MCF 10A (cell line): ENCODE results near the gene N4BP2L2. TPM values are rescaled to one million over a fixed set of nuclear protein-coding genes. Genes with fewer than 3 reads are reported as not detected.
"Not testable (repeated sequence)": the region's sequence is repeated elsewhere in the genome, so short reads cannot be mapped to it uniquely, and the experiment has no call there.

ENCODE experiments used
- BruUV-seq: library from RNA; stranded (reverse); fragments of 400-500 nt; replicated peaks from 2 replicates; lab custom pipeline; 2021; lab: Mats Ljungman, UMichigan
- CTCF ChIA-PET: fragments of 300-600 bp; sonication (Branson Sonifier 250); formaldehyde crosslinking; extraction: SDS; loops from one replicate; lab custom pipeline; 2021; ENCODE audit warnings: antibody characterized with exemption, inconsistent platforms; lab: Yijun Ruan, JAX
- POLR2A ChIA-PET: fragments of 300-600, 350-650 bp; sonication (Branson Sonifier 250); formaldehyde crosslinking; extraction: SDS; loops from one replicate; lab custom pipeline; 2020; ENCODE audit warnings: antibody characterized with exemption, inconsistent platforms; lab: Yijun Ruan, JAX
- DNase-seq: peaks from one replicate; pipeline ENCODE4 v3.0.0-alpha.2; 2018; ENCODE audit not compliant: unreplicated experiment
- H3K27ac Mint-ChIP-seq: one replicate; pipeline ENCODE4 v1.8.0; 2022; ENCODE audit warnings: mild to moderate bottlenecking, low read depth, mixed read lengths; ENCODE audit not compliant: unreplicated experiment
- H3K27me3 Mint-ChIP-seq: one replicate; pipeline ENCODE4 v1.8.0; 2022; ENCODE audit warnings: mixed read lengths; ENCODE audit not compliant: insufficient read depth, unreplicated experiment
- H3K36me3 Mint-ChIP-seq: one replicate; pipeline ENCODE4 v1.8.0; 2022; ENCODE audit warnings: mild to moderate bottlenecking, moderate library complexity, mixed read lengths; ENCODE audit not compliant: insufficient read depth, unreplicated experiment
- H3K4me1 Mint-ChIP-seq: one replicate; pipeline ENCODE4 v1.8.0; 2022; ENCODE audit warnings: mixed read lengths; ENCODE audit not compliant: insufficient read depth, unreplicated experiment
- H3K4me3 Mint-ChIP-seq: one replicate; pipeline ENCODE4 v1.8.0; 2022; ENCODE audit warnings: mild to moderate bottlenecking, moderate library complexity, mixed read lengths; ENCODE audit not compliant: unreplicated experiment
- H3K9me3 Mint-ChIP-seq: one replicate; pipeline ENCODE4 v1.8.0; 2022; ENCODE audit warnings: mixed read lengths; ENCODE audit not compliant: unreplicated experiment
- intact Hi-C: fragments of 100-400 bp; cut with micrococcal nuclease; formaldehyde crosslinking; loops from 2 replicates; pipeline ENCODE4 v1.14.1; 2022
- total RNA-seq: library from RNA; stranded (reverse); gene quantifications from 2 replicates; pipeline ENCODE4 v1.2.3, GENCODE V29; 2022
- TF ChIP-seq, protein P1 (sequence below): fragments of 200-600 bp; IDR thresholded peaks from one replicate; pipeline ENCODE4 v1.8.0; 2022; ENCODE audit warnings: antibody characterized with exemption, mild to moderate bottlenecking; ENCODE audit not compliant: unreplicated experiment

Gene N4BP2L2
- total RNA-seq, 1 experiment from 2014 or later, result 113 TPM

DNA sequence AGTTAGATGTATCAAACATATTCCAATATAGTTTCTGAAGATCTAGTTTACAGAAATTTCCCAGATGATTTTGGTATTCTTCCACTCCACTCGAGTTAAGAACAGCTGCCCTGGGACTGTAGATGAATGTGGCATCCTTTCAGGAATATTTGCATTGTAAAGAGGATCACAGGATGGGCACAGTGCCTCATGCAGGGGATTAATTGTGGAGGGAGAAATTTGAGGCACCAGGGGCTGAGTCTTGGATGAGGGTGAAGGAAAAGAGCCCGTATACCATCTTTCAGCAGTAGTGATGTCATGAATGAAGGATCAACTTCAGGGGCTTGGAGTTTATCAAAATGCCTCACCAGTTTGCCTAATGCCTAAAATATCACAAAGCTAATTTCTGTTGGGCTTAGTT is 43.7 kb upstream of the N4BP2L2 start:
- DNase-seq, result no peak
- no peak overlapping the region for H3K27ac Mint-ChIP-seq
- no peaks in the 10 kb centered on the region for H3K27me3 Mint-ChIP-seq
- H3K4me3 Mint-ChIP-seq, result no peak overlapping the region
- H3K4me1 Mint-ChIP-seq, result peaks cover 8% of the 10 kb centered on the region
- BruUV-seq, result no TSS peak
- CTCF ChIA-PET, result interaction anchor here (0.7 to 3.4 kb wide), 23 partner anchors 10 to 976 kb away, joined by 3 to 31 read pairs (median 4); no protein-coding TSS in a partner anchor
- H3K9me3 Mint-ChIP-seq, result peaks cover 3% of the 10 kb centered on the region
- H3K36me3 Mint-ChIP-seq, result no peaks in the 10 kb centered on the region
- intact Hi-C loops, result loop anchor here (10.0 kb wide), 1 partner anchor 643 kb away; no protein-coding TSS in a partner anchor
- POLR2A ChIA-PET, result interaction anchor here (2.0 kb wide), 1 partner anchor 673 kb away, joined by 14 read pairs; no protein-coding TSS in a partner anchor
- TF ChIP-seq, protein P1, sequence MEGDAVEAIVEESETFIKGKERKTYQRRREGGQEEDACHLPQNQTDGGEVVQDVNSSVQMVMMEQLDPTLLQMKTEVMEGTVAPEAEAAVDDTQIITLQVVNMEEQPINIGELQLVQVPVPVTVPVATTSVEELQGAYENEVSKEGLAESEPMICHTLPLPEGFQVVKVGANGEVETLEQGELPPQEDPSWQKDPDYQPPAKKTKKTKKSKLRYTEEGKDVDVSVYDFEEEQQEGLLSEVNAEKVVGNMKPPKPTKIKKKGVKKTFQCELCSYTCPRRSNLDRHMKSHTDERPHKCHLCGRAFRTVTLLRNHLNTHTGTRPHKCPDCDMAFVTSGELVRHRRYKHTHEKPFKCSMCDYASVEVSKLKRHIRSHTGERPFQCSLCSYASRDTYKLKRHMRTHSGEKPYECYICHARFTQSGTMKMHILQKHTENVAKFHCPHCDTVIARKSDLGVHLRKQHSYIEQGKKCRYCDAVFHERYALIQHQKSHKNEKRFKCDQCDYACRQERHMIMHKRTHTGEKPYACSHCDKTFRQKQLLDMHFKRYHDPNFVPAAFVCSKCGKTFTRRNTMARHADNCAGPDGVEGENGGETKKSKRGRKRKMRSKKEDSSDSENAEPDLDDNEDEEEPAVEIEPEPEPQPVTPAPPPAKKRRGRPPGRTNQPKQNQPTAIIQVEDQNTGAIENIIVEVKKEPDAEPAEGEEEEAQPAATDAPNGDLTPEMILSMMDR, result no peak

DNA sequence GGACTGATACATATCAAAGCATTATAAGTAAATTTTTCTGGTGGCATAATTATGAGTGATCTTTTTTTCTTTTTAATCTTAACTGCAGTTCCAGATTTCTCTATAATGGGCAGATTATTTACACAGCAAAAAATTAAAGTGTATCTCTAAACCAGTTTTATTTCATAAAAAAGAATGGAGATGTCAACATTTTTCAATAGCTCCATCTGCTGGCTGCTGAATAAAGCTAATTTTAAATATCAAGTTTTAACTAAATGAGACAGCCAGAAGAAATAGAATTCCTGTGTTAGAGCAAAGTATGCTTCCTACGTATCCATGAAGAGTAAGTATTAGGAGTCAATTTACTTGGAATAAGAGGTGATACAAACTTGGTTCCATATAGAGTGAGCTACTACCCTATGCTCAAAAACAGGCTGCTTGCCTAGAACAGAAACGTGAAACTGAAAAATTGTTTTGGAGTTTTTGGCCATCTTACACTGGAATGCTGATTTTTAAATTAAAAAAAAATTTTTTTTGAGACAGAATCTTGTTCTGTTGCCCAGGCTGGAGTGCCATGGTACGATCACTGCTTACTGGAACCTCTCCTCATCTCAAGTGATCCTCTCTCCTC is 42.7 kb upstream of the N4BP2L2 start:
- Mint-ChIP-seq H3K4me1 (peaks cover 8% of the 10 kb centered on the region), H3K9me3 (peaks cover 10% of the 10 kb centered on the region), H3K27me3 (no peaks in the 10 kb centered on the region), H3K4me3 (no peak overlapping the region), H3K36me3 (no peaks in the 10 kb centered on the region), H3K27ac (no peak overlapping the region)
- ChIA-PET POLR2A (interaction anchor here (0.7 to 2.0 kb wide), 4 partner anchors 19 to 672 kb away, joined by 3 to 14 read pairs (median 3); no protein-coding TSS in a partner anchor), CTCF (interaction anchor here (0.6 to 3.4 kb wide), 46 partner anchors 11 to 1044 kb away, joined by 3 to 31 read pairs (median 4); no protein-coding TSS in a partner anchor)
- BruUV-seq, result no TSS peak
- peak; percentile 27 for DNase-seq
- intact Hi-C loops, result loop anchor here (10.0 kb wide), 1 partner anchor 644 kb away; no protein-coding TSS in a partner anchor
- TF ChIP-seq, protein P1, result peak; percentile 36

DNA sequence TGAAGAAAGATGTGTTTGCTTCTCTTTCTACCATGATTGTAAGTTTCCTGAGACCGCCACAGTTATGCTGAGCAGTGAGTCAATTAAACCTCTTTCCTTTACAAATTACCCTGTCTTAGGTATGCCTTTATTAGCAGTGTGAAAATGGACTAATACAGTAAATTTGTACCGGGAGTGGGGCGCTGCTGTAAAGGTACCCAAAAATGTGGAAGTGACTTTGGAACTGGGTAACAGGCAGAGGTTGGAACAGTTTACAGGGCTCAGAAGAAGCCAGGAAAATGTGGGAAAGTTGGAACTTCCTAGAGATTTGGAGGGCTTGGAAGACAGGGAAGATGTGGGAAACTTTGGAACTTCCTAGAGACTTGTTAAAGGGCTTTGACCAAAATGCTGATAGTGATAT is 38.4 kb upstream of the N4BP2L2 start:
- TF ChIP-seq, protein P1, result no peak
- BruUV-seq, result no TSS peak
- POLR2A ChIA-PET, result no interaction called here
- H3K27ac Mint-ChIP-seq, result no peak overlapping the region
- H3K4me3 Mint-ChIP-seq, result no peak overlapping the region
- H3K4me1 Mint-ChIP-seq, result no peaks in the 10 kb centered on the region
- intact Hi-C loops, result no loop called here
- no peaks in the 10 kb centered on the region for H3K36me3 Mint-ChIP-seq
- H3K27me3 Mint-ChIP-seq, result no peaks in the 10 kb centered on the region
- CTCF ChIA-PET, result interaction anchor here (1.0 kb wide), 1 partner anchor 415 kb away, joined by 3 read pairs; no protein-coding TSS in a partner anchor
- DNase-seq, result no peak
- peaks cover 10% of the 10 kb centered on the region for H3K9me3 Mint-ChIP-seq

DNA sequence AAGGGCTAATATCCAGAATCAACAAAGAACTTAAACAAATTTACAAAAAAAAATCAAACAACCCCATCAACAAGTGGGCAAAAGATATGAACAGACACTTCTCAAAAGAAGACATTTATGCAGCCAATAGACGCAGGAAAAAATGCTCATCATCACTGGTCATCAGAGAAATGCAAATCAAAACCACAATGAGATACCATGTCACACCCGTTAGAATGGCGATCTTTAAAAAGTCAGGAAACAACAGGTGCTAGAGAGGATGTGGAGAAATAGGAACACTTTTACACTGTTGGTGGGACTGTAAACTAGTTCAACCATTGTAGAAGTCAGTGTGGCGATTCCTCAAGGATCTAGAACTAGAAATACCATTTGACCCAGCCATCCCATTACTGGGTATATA is 37.1 kb upstream of the N4BP2L2 start:
- H3K27me3 Mint-ChIP-seq, H3K4me1 Mint-ChIP-seq, intact Hi-C loops, POLR2A ChIA-PET, H3K27ac Mint-ChIP-seq, H3K4me3 Mint-ChIP-seq, H3K36me3 Mint-ChIP-seq, BruUV-seq, DNase-seq: not testable (repeated sequence)
- H3K9me3 Mint-ChIP-seq, result peaks cover 10% of the 10 kb centered on the region
- CTCF ChIA-PET, result interaction anchor here (0.6 kb wide), 1 partner anchor 35 kb away, joined by 4 read pairs; no protein-coding TSS in a partner anchor

DNA sequence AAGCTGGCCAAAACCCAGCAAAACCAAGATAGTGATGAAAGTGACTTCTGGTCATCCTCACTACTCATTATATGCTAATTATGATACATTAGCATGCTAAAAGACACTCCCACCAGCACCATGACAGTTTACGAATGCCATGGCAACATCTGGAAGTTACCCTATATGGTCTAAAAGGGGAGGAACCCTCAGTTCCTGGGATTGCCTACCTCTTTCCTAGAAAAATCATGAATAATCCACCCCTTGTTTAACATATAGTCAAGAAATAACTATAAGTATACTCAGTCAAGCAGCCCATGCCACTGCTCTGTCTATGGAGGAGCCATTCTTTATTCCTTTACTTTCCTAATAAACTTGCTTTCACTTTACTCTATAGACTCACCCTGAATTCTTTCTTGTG is 22.2 kb upstream of the N4BP2L2 start:
- H3K27me3 Mint-ChIP-seq, CTCF ChIA-PET, intact Hi-C loops, DNase-seq, H3K36me3 Mint-ChIP-seq, POLR2A ChIA-PET, H3K4me1 Mint-ChIP-seq, H3K4me3 Mint-ChIP-seq, H3K27ac Mint-ChIP-seq, BruUV-seq: not testable (repeated sequence)
- peaks cover 17% of the 10 kb centered on the region for H3K9me3 Mint-ChIP-seq
